ENCODE data around the gene NPIPA2.
"Not testable (repeated sequence)": the region's sequence is repeated elsewhere in the genome, so short reads cannot be mapped to it uniquely, and the experiment has no call there.

- not testable (repeated sequence) for TF ChIP-seq CTCF (IDR thresholded peaks at IDR 0.05; ENCODE audit: poor library complexity); EZH2phosphoT487 (IDR thresholded peaks at IDR 0.05; ENCODE audit: low read depth, severe bottlenecking, unreplicated experiment); EZH2 (IDR thresholded peaks at IDR 0.05; ENCODE audit: borderline replicate concordance)
Observed at GRCh38 chr16:14797558-14797957, 55.2 kb downstream of the NPIPA2 start.

Data from hepatocyte (in vitro differentiated cells).